ENCODE measurements around the gene KCNB1. TPM values are rescaled to one million over a fixed set of nuclear protein-coding genes. Genes with fewer than 3 reads are reported as not detected.

KCNB1 gene
- total and polyA plus RNA-seq, 11 donors, result 0.72 to 4.9 (median 1.3) TPM

- 91 to 95% (median 91%) methylated on average over 6 of the region's 6 CpGs for WGBS, 4 donors
- TF ChIP-seq CTCF (IDR thresholded peaks at IDR 0.05) (no peak), POLR2A (IDR thresholded peaks at IDR 0.05) (no peak)
- no peaks in the 10 kb centered on the region for H3K27me3 ChIP-seq
- ATAC-seq (no peak), DNase-seq (no peak)
- intact Hi-C loops (cut with DNase I), result no loop called here
- peaks cover 0 to 10% (median 2%) of the 10 kb centered on the region in 12 donors for H3K4me1 ChIP-seq
- no peak overlapping the region for H3K27ac ChIP-seq
- H3K4me3 ChIP-seq, result no peak overlapping the region
- no peaks in the 10 kb centered on the region for H3K9me3 ChIP-seq
- no peaks in the 10 kb centered on the region for H3K36me3 ChIP-seq
Observed at GRCh38 chr20:49456646-49457045, 25.8 kb downstream of the KCNB1 start.

- no peak overlapping the region for H3K27ac ChIP-seq
- H3K36me3 ChIP-seq, result no peaks in the 10 kb centered on the region
- H3K4me3 ChIP-seq, result no peak overlapping the region
- no peaks in the 10 kb centered on the region for H3K9me3 ChIP-seq
- H3K4me1 ChIP-seq, result peaks cover 0 to 13% (median 2%) of the 10 kb centered on the region in 12 donors
- intact Hi-C loops (cut with DNase I), result no loop called here
- H3K27me3 ChIP-seq, result no peaks in the 10 kb centered on the region
- ATAC-seq (no peak), DNase-seq (no peak)
- no peak for TF ChIP-seq CTCF (IDR thresholded peaks at IDR 0.05)
- TF ChIP-seq POLR2A (IDR thresholded peaks at IDR 0.05), result no peak
- 90 to 94% (median 92%) methylated on average over 6 of the region's 6 CpGs for WGBS, 4 donors
Observed at GRCh38 chr20:49455691-49456090, 26.8 kb downstream of the KCNB1 start.

GRCh38 chr20:49452011-49452482, 30.4 kb downstream of the KCNB1 start:
- Histone ChIP-seq H3K4me1 (peaks cover 0 to 26% (median 11%) of the 10 kb centered on the region in 12 donors), H3K27me3 (peaks cover 0 to 4% (median 0%) of the 10 kb centered on the region in 9 donors), H3K27ac (peak overlapping the region in 6 of 12 donors; percentile 6 to 64 (median 40)), H3K4me3 (no peak overlapping the region), H3K36me3 (no peaks in the 10 kb centered on the region), H3K9me3 (no peaks in the 10 kb centered on the region)
- ATAC-seq (peak; percentile 28 to 73 (median 42)), DNase-seq (peak in 4 of 5 donors; percentile 43 to 64 (median 53))
- intact Hi-C loops (cut with DNase I), result no loop called here
- 38 to 58% (median 53%) methylated on average over 9 of the region's 9 CpGs for WGBS, 4 donors
- no peak for TF ChIP-seq POLR2A (IDR thresholded peaks at IDR 0.05)
- TF ChIP-seq CTCF (IDR thresholded peaks at IDR 0.05), result no peak

GRCh38 chr20:49450281-49450721, 32.2 kb downstream of the KCNB1 start:
- 57 to 78% (median 62%) methylated on average over 10 to 14 of the region's 14 CpGs for WGBS, 4 donors
- ATAC-seq, result no peak
- intact Hi-C loops (cut with DNase I), result no loop called here
- H3K36me3 ChIP-seq, result no peaks in the 10 kb centered on the region
- no peak overlapping the region for H3K4me3 ChIP-seq
- peak overlapping the region in 1 of 12 donors; percentile 83 for H3K27ac ChIP-seq
- TF ChIP-seq CTCF (IDR thresholded peaks at IDR 0.05), result no peak
- TF ChIP-seq POLR2A (IDR thresholded peaks at IDR 0.05), result no peak
- H3K9me3 ChIP-seq, result no peaks in the 10 kb centered on the region
- H3K27me3 ChIP-seq, result peaks cover 0 to 4% (median 0%) of the 10 kb centered on the region in 9 donors
- DNase-seq, result no peak
- H3K4me1 ChIP-seq, result peaks cover 0 to 42% (median 24%) of the 10 kb centered on the region in 12 donors

All from heart left ventricle (tissue), 16 donors.